SH-SY5Y (cell line): ENCODE data around the gene ADAD2.

Source experiments
- GATA2 ChIP-seq: IDR thresholded peaks from 2 replicates; pipeline ENCODE4 v1.6.1; 2011; ENCODE audit warnings: mild to moderate bottlenecking, low read depth, low read length
- GATA3 ChIP-seq: IDR thresholded peaks from 2 replicates; pipeline ENCODE4 v1.6.1; 2011; ENCODE audit warnings: low read depth, mild to moderate bottlenecking, low read length, moderate library complexity

DNA sequence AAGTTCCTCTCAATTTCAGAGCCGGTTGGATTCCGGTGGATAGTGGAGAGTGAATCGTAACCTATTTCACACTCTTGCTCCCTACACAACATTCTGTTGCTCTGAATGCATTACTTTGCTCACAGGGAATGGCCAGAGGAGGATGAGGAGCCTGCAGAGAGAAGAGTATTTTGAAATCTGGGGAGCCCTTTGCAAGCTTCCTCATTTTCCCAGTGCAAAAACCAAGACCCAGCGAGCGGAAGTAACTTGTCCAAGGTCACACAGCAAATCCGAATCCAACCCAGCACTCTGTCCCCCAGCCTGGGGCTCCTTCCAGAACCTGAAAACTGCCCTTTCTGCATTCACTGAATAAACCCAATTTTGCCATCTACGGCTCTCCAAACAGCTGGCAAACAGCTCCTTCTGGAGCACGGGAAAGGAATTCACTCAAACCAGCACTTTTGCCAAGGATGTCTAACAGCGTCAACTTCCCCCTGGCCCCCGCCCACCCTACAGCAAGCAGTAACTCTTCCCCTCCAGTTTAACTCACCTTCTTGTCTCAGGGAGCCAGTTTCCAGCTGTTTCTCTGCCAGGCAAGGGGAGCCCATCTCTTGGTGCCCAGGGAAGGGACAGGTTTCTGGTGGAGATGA lies 48.3 kb downstream of the ADAD2 start:
- TF ChIP-seq GATA2 (no peak), GATA3 (no peak)
